SK-N-SH (cell line): ENCODE measurements around the gene SMIM41. TPM values are rescaled to one million over a fixed set of nuclear protein-coding genes. Genes with fewer than 3 reads are reported as not detected.

Experiments used
- CTCF ChIA-PET: fragments of 300-600, 350-600 bp; formaldehyde crosslinking; extraction: SDS; loops from one replicate; lab custom pipeline; 2021; lab: Yijun Ruan, JAX
- POLR2A ChIA-PET: fragments of 350-600 bp; sonication (Branson Sonifier 250); formaldehyde crosslinking; extraction: SDS; loops from one replicate; lab custom pipeline; 2020; ENCODE audit warnings: antibody characterized with exemption, inconsistent platforms; lab: Yijun Ruan, JAX
- DNase-seq: peaks from one replicate; pipeline ENCODE4 v3.0.0; 2012
- H2AFZ ChIP-seq: fragments of 200-600 bp; sonication (generic); 2 replicates; pipeline ENCODE4 v1.8.1; 2016; ENCODE audit warnings: antibody characterized with exemption, mild to moderate bottlenecking, low read depth
- H3F3A ChIP-seq: fragments of 200-600 bp; sonication (generic); replicated peaks from 2 replicates; pipeline ENCODE3; 2016; ENCODE audit warnings: antibody characterized with exemption, mild to moderate bottlenecking; ENCODE audit not compliant: insufficient read depth
- H3K27ac ChIP-seq, 2 experiments: fragments of 200-500 bp in 1 of 2; fragments of 200-600 bp in 1 of 2; sonication (Bioruptor generic) in 1 of 2; sonication (generic), shearing (Covaris generic) in 1 of 2; 2 replicates each; pipeline versions ENCODE4 v1.5.1 to v1.6.1; 2014 to 2016; ENCODE audit warnings: low read depth in 2 of 2, inconsistent platforms in 1 of 2, low read length in 1 of 2, mild to moderate bottlenecking in 1 of 2, mixed read lengths in 1 of 2
- H3K27me3 ChIP-seq: fragments of 200-600 bp; sonication (generic), shearing (Covaris generic); 2 replicates; pipeline ENCODE4 v1.6.1; 2016; ENCODE audit warnings: mixed run types; ENCODE audit not compliant: insufficient read depth
- H3K36me3 ChIP-seq, 2 experiments: fragments of 200-500 bp in 1 of 2; fragments of 200-600 bp in 1 of 2; sonication (Bioruptor generic) in 1 of 2; sonication (generic) in 1 of 2; replicated peaks in 1 of 2; 2 replicates each; pipeline versions ENCODE3 to v1.5.1; 2014 to 2016; ENCODE audit warnings: low read length in 1 of 2, mild to moderate bottlenecking in 1 of 2; ENCODE audit not compliant: insufficient read depth in 2 of 2, control insufficient read depth in 1 of 2
- H3K4me1 ChIP-seq, 2 experiments: fragments of 200-500 bp in 1 of 2; fragments of 200-600 bp in 1 of 2; sonication (Bioruptor generic) in 1 of 2; sonication (generic), shearing (Covaris generic) in 1 of 2; 2 replicates each; pipeline versions ENCODE4 v1.5.1 to v1.6.1; 2014 to 2016; ENCODE audit warnings: low read depth in 1 of 2, low read length in 1 of 2, mixed run types in 1 of 2; ENCODE audit not compliant: insufficient read depth in 2 of 2, control insufficient read depth in 1 of 2
- H3K4me2 ChIP-seq: fragments of 200-600 bp; sonication (generic), shearing (Covaris generic); 2 replicates; pipeline ENCODE4 v1.6.1; 2017; ENCODE audit warnings: mixed run types
- H3K4me3 ChIP-seq, 2 experiments: fragments of 200-500 bp in 1 of 2; fragments of 200-600 bp in 1 of 2; sonication (Bioruptor generic) in 1 of 2; sonication (generic), shearing (Covaris generic) in 1 of 2; 2 replicates each; pipeline versions ENCODE4 v1.5.1 to v1.8.1; 2014 to 2016; ENCODE audit warnings: low read depth in 2 of 2, inconsistent platforms in 1 of 2, low read length in 1 of 2, mild to moderate bottlenecking in 1 of 2, mixed read lengths in 1 of 2, moderate library complexity in 1 of 2
- H3K79me2 ChIP-seq: fragments of 200-600 bp; sonication (generic); 2 replicates; pipeline ENCODE4 v1.8.1; 2017; ENCODE audit warnings: mild to moderate bottlenecking; ENCODE audit not compliant: insufficient read depth
- H3K9ac ChIP-seq: fragments of 200-600 bp; sonication (generic); 2 replicates; pipeline ENCODE4 v1.6.1; 2017; ENCODE audit warnings: mixed run types
- H3K9me2 ChIP-seq: fragments of 200-600 bp; sonication (generic); 2 replicates; pipeline ENCODE4 v1.6.1; 2017; ENCODE audit warnings: mixed run types
- H3K9me3 ChIP-seq: fragments of 200-600 bp; sonication (generic); 2 replicates; pipeline ENCODE4 v1.6.1; 2017; ENCODE audit warnings: mixed run types, mild to moderate bottlenecking, moderate library complexity
- H4K20me1 ChIP-seq: fragments of 200-600 bp; sonication (generic); 2 replicates; pipeline ENCODE4 v1.6.1; 2017; ENCODE audit warnings: mild to moderate bottlenecking, mixed run types; ENCODE audit not compliant: insufficient read depth
- CHD2 ChIP-seq: fragments of 150-350 bp; IDR thresholded peaks from 2 replicates; pipeline ENCODE4 v1.6.1; 2018; ENCODE audit warnings: low read length; ENCODE audit not compliant: partially characterized antibody
- ELF1 ChIP-seq: IDR thresholded peaks from 2 replicates; pipeline ENCODE4 v1.4.0; 2012
- EP300 ChIP-seq, 2 experiments: IDR thresholded peaks; 2 replicates each; pipeline versions ENCODE4 v1.4.0 to v1.6.1; 2012; ENCODE audit warnings: borderline replicate concordance in 1 of 2, low read depth in 1 of 2, low read length in 1 of 2
- FOSL2 ChIP-seq: IDR thresholded peaks from 2 replicates; pipeline ENCODE4 v1.4.0; 2012; ENCODE audit warnings: low read depth, mild to moderate bottlenecking, moderate library complexity, borderline replicate concordance
- FOXM1 ChIP-seq: IDR thresholded peaks from 2 replicates; pipeline ENCODE4 v1.4.0; 2012; ENCODE audit warnings: low read depth, mild to moderate bottlenecking
- GABPA ChIP-seq: IDR thresholded peaks from 2 replicates; pipeline ENCODE4 v1.4.0; 2012; ENCODE audit warnings: low read depth, mild to moderate bottlenecking
- JUND ChIP-seq: IDR thresholded peaks from 2 replicates; pipeline ENCODE4 v1.4.0; 2012
- MXI1 ChIP-seq: IDR thresholded peaks from 2 replicates; pipeline ENCODE4 v1.6.1; 2012; ENCODE audit warnings: mild to moderate bottlenecking, low read depth, low read length, improper control_type of control experiment
- NFIC ChIP-seq: IDR thresholded peaks from 2 replicates; pipeline ENCODE4 v1.4.0; 2012; ENCODE audit warnings: borderline replicate concordance
- POLR2AphosphoS5 ChIP-seq: IDR thresholded peaks from 2 replicates; pipeline ENCODE4 v1.6.1; 2012; ENCODE audit warnings: low read depth, low read length
- RAD21 ChIP-seq: IDR thresholded peaks from 2 replicates; pipeline ENCODE4 v1.6.1; 2012; ENCODE audit warnings: mild to moderate bottlenecking, low read length
- RCOR1 ChIP-seq: fragments of 150-350 bp; IDR thresholded peaks from 2 replicates; pipeline ENCODE4 v1.6.1; 2017; ENCODE audit warnings: antibody characterized with exemption, low read length
- RFX5 ChIP-seq: IDR thresholded peaks from 2 replicates; pipeline ENCODE4 v1.6.1; 2012; ENCODE audit warnings: mild to moderate bottlenecking, improper control_type of control experiment, low read length
- RXRA ChIP-seq: IDR thresholded peaks from 2 replicates; pipeline ENCODE4 v1.4.0; 2012; ENCODE audit warnings: low read depth, mild to moderate bottlenecking, borderline replicate concordance
- TCF12 ChIP-seq: IDR thresholded peaks from 2 replicates; pipeline ENCODE4 v1.4.0; 2012
- YY1 ChIP-seq: IDR thresholded peaks from 2 replicates; pipeline ENCODE4 v1.4.0; 2012; ENCODE audit warnings: low read depth, mild to moderate bottlenecking
- WGBS: methylation state at CpG from one replicate; pipeline ENCODE4 v1.1.6; 2017; ENCODE audit warnings: low lambda C conversion rate; 5-methylcytosine and 5-hydroxymethylcytosine counted together
- polyA plus RNA-seq, 3 experiments: library from polyadenylated mRNA; depleted of rRNA; stranded (reverse); fragments of >200 nt; gene quantifications; 2 replicates each; pipeline ENCODE4 v1.2.3, GENCODE V29; 2012
- TF ChIP-seq, protein P1 (sequence below): fragments of 150-350 bp; IDR thresholded peaks from 2 replicates; pipeline ENCODE4 v1.6.1; 2017; ENCODE audit warnings: antibody characterized with exemption, low read length, low read depth, borderline replicate concordance
- TF ChIP-seq, protein P2 (sequence below): IDR thresholded peaks from 2 replicates; pipeline ENCODE4 v1.6.1; 2012; ENCODE audit warnings: mild to moderate bottlenecking, low read depth, low read length, moderate library complexity

SMIM41 gene
- polyA plus RNA-seq, 1 of the 3 experiments (the other 2 are of a cell fraction) = not detected

DNA sequence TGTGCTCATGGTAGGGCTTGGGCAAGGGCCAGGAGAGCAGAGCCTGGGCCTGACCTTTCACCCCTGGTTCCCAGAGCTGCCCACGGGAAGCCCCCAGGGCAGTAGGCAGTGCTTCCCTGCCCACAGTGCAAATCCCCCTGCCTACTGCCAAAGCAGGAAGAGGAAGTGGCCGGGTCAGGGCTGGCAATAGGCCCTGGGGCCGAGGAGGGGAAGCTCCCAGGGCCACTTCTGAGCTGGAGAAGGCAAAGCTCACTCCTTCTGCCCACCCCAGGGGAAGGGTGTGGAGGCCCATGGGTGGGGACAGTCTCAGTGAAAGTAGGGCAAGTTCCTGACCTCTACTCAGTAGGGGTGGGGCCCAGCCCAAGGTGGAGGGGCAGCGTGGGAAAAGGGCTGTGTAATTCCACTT, 33.7 kb upstream of the SMIM41 start:
- Histone ChIP-seq H3K4me2 (no peak overlapping the region), H2AFZ (no peak overlapping the region), H3K27ac (no peak overlapping the region), H3K27me3 (no peaks in the 10 kb centered on the region), H3K4me1 (peaks cover 8 to 17% of the 10 kb centered on the region in 2 experiments; a peak in 2 of 4 replicates), H3F3A (no peaks in the 10 kb centered on the region), H3K9me3 (no peaks in the 10 kb centered on the region), H3K4me3 (no peak overlapping the region), H3K9me2 (no peaks in the 10 kb centered on the region), H3K36me3 (no peaks in the 10 kb centered on the region), H4K20me1 (no peaks in the 10 kb centered on the region; the same call in 1 of the 2 replicates), H3K9ac (no peak overlapping the region), H3K79me2 (peaks cover under 1% of the 10 kb centered on the region; the same call in 1 of the 2 replicates)
- ChIA-PET CTCF (interaction anchor here (1.0 to 30.2 kb wide), 5 partner anchors 16 to 53 kb away, joined by 3 to 949 read pairs (median 6); partner anchors contain the start of genes ATG101 and SMIM41), POLR2A (no interaction called here)
- 61% methylated on average over 4 of the region's 4 CpGs for WGBS
- no peak for DNase-seq
- TF ChIP-seq JUND (no peak), TCF12 (no peak)

DNA sequence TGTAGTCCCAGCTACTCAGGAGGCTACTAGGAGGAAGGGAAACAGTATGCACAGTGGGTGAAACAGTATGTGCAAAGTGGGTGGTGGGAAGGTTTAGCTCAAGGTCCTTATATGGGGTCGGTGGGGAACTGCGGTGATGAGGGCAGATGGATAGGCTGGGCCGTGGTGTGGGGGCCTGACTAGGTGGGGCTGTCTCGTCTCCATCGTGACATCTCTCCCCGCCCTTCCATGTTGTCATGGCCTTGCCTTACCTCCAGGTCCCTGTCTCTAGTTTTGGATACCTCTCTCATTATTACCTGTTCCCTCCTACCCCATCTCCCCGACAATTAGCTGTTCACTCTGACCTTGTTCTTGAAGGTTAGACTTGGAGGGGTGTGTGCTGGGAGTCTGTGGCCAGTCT, 32.6 kb upstream of the SMIM41 start:
- H4K20me1 ChIP-seq = peaks cover 5% of the 10 kb centered on the region; the same call in 1 of the 2 replicates
- H3K4me3 ChIP-seq = no peak overlapping the region
- H3K79me2 ChIP-seq = no peaks in the 10 kb centered on the region
- H3K4me1 ChIP-seq = peaks cover 8 to 12% of the 10 kb centered on the region in 2 experiments; a peak in 2 of 4 replicates
- no peak for DNase-seq
- H3K9ac ChIP-seq = no peak overlapping the region
- POLR2A ChIA-PET = interaction anchor here (1.3 to 1.6 kb wide), 2 partner anchors 14 to 16 kb away, joined by 3 to 5 read pairs; no protein-coding TSS in a partner anchor
- no peak overlapping the region for H3K4me2 ChIP-seq
- peaks cover 6% of the 10 kb centered on the region for H3F3A ChIP-seq
- H3K9me3 ChIP-seq = no peaks in the 10 kb centered on the region
- H2AFZ ChIP-seq = no peak overlapping the region
- CTCF ChIA-PET = interaction anchor here (1.3 to 30.2 kb wide), 4 partner anchors 9 to 54 kb away, joined by 6 to 949 read pairs (median 41); partner anchors contain the start of genes ATG101 and SMIM41
- H3K9me2 ChIP-seq = no peaks in the 10 kb centered on the region
- H3K27me3 ChIP-seq = no peaks in the 10 kb centered on the region
- no peaks in the 10 kb centered on the region for H3K36me3 ChIP-seq
- WGBS = 90% methylated on average over 7 of the region's 7 CpGs
- H3K27ac ChIP-seq = no peak overlapping the region
- TF ChIP-seq FOXM1 (no peak), JUND (no peak), FOSL2 (no peak), RCOR1 (no peak), RXRA (no peak)
- TF ChIP-seq, protein P1, sequence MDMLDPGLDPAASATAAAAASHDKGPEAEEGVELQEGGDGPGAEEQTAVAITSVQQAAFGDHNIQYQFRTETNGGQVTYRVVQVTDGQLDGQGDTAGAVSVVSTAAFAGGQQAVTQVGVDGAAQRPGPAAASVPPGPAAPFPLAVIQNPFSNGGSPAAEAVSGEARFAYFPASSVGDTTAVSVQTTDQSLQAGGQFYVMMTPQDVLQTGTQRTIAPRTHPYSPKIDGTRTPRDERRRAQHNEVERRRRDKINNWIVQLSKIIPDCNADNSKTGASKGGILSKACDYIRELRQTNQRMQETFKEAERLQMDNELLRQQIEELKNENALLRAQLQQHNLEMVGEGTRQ = no peak

DNA sequence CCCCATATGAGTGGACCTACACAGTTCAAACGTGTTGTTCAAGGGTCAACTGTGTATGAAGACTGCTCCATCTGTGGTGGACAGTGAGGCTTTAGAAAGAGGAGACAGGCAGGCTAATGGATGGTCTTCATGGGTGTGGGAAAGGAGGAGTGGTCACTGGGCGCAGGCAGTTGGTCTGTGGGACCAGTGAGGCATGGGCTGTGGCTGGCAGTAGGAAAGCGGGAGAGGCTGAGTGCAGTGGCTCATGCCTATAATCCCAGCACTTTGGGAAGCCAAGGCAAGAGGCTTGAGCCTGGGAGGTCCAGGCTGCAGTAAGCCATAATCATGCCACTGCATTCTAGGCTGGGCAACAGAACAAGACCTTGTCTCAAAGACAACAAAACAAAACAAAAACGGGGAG, 30.2 kb upstream of the SMIM41 start:
- no peaks in the 10 kb centered on the region for H3K9me3 ChIP-seq
- no peak overlapping the region for H3K27ac ChIP-seq
- CTCF ChIA-PET = interaction anchor here (6.8 kb wide), 1 partner anchor 24 kb away, joined by 76 read pairs; no protein-coding TSS in a partner anchor
- POLR2A ChIA-PET = no interaction called here
- H3K9ac ChIP-seq = no peak overlapping the region
- WGBS = 92% methylated on average over 4 of the region's 4 CpGs
- no peak for DNase-seq
- no peaks in the 10 kb centered on the region for H3K27me3 ChIP-seq
- H3K79me2 ChIP-seq = no peaks in the 10 kb centered on the region
- peaks cover 14% of the 10 kb centered on the region for H4K20me1 ChIP-seq
- no peaks in the 10 kb centered on the region for H3K9me2 ChIP-seq
- H3K4me2 ChIP-seq = no peak overlapping the region
- no peak overlapping the region for H2AFZ ChIP-seq
- peaks cover 8% of the 10 kb centered on the region for H3F3A ChIP-seq
- H3K36me3 ChIP-seq = no peaks in the 10 kb centered on the region
- H3K4me3 ChIP-seq = no peak overlapping the region
- peaks cover 8 to 12% of the 10 kb centered on the region in 2 experiments; a peak in 2 of 4 replicates for H3K4me1 ChIP-seq
- TF ChIP-seq JUND = no peak
- TF ChIP-seq EP300 (IDR thresholded peaks at IDR 0.05; ENCODE audit: borderline replicate concordance in 1 of 2, low read depth in 1 of 2, low read length in 1 of 2) = no peak
- TF ChIP-seq YY1 = no peak
- no peak for TF ChIP-seq MXI1
- no peak for TF ChIP-seq RAD21
- TF ChIP-seq POLR2AphosphoS5 = no peak
- TF ChIP-seq FOXM1 = no peak
- no peak for TF ChIP-seq GABPA
- TF ChIP-seq ELF1 = no peak
- no peak for TF ChIP-seq CHD2
- TF ChIP-seq, protein P2, sequence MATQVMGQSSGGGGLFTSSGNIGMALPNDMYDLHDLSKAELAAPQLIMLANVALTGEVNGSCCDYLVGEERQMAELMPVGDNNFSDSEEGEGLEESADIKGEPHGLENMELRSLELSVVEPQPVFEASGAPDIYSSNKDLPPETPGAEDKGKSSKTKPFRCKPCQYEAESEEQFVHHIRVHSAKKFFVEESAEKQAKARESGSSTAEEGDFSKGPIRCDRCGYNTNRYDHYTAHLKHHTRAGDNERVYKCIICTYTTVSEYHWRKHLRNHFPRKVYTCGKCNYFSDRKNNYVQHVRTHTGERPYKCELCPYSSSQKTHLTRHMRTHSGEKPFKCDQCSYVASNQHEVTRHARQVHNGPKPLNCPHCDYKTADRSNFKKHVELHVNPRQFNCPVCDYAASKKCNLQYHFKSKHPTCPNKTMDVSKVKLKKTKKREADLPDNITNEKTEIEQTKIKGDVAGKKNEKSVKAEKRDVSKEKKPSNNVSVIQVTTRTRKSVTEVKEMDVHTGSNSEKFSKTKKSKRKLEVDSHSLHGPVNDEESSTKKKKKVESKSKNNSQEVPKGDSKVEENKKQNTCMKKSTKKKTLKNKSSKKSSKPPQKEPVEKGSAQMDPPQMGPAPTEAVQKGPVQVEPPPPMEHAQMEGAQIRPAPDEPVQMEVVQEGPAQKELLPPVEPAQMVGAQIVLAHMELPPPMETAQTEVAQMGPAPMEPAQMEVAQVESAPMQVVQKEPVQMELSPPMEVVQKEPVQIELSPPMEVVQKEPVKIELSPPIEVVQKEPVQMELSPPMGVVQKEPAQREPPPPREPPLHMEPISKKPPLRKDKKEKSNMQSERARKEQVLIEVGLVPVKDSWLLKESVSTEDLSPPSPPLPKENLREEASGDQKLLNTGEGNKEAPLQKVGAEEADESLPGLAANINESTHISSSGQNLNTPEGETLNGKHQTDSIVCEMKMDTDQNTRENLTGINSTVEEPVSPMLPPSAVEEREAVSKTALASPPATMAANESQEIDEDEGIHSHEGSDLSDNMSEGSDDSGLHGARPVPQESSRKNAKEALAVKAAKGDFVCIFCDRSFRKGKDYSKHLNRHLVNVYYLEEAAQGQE = no peak
- no peak for TF ChIP-seq RCOR1
- no peak for TF ChIP-seq NFIC
- no peak for TF ChIP-seq RFX5
- TF ChIP-seq, protein P1 = no peak
